Neural cell (in vitro differentiated cells): ENCODE results near the gene CARS2. TPM values are rescaled to one million over a fixed set of nuclear protein-coding genes. Genes with fewer than 3 reads are reported as not detected.

Source experiments
- H2AFZ ChIP-seq: fragments of 200-600, 300-800 bp; sonication (generic), shearing (Covaris generic); 2 replicates; pipeline ENCODE4 v1.6.0; 2014; ENCODE audit warnings: low read depth, mild to moderate bottlenecking, antibody characterized with exemption, low read length, moderate library complexity
- H3F3A ChIP-seq: fragments of 200-600 bp; shearing (Covaris generic); 2 replicates; pipeline ENCODE4 v1.6.1; 2016; ENCODE audit warnings: mild to moderate bottlenecking, moderate library complexity, mixed read lengths, antibody characterized with exemption, low read length; ENCODE audit not compliant: insufficient read depth, poor library complexity, severe bottlenecking
- H3K27ac ChIP-seq: fragments of 200-600, 300-800 bp; sonication (generic), shearing (Covaris generic); 2 replicates; pipeline ENCODE4 v1.5.1; 2014; ENCODE audit warnings: mild to moderate bottlenecking, low read length, moderate library complexity
- H3K27me3 ChIP-seq: fragments of 300-800, 200-600 bp; sonication (generic), shearing (Covaris generic); 2 replicates; pipeline ENCODE4 v1.6.0; 2014; ENCODE audit warnings: mild to moderate bottlenecking, low read depth, low read length, moderate library complexity; ENCODE audit not compliant: insufficient read depth
- H3K36me3 ChIP-seq: fragments of 300-800, 200-600 bp; sonication (generic), shearing (Covaris generic); 2 replicates; pipeline ENCODE4 v1.5.1; 2014; ENCODE audit warnings: mild to moderate bottlenecking, antibody characterized with exemption, low read length, moderate library complexity; ENCODE audit not compliant: insufficient read depth
- H3K4me2 ChIP-seq: fragments of 300-800, 200-600 bp; sonication (generic), shearing (Covaris generic); 2 replicates; pipeline ENCODE4 v1.6.0; 2014; ENCODE audit warnings: mild to moderate bottlenecking, low read length
- H3K4me3 ChIP-seq: fragments of 300-800, 200-600 bp; sonication (generic), shearing (Covaris generic); 2 replicates; pipeline ENCODE4 v1.5.1; 2014; ENCODE audit warnings: mild to moderate bottlenecking, low read length, moderate library complexity
- H3K79me2 ChIP-seq: fragments of 200-600 bp; shearing (Covaris generic); replicated peaks from 2 replicates; pipeline ENCODE4 v1.6.0; 2014; ENCODE audit warnings: mild to moderate bottlenecking, low read length, moderate library complexity; ENCODE audit not compliant: insufficient read depth
- H3K9ac ChIP-seq: fragments of 300-800, 200-600 bp; sonication (generic), shearing (Covaris generic); 2 replicates; pipeline ENCODE4 v1.6.1; 2016; ENCODE audit warnings: mild to moderate bottlenecking, low read length, mixed read lengths
- H3K9me2 ChIP-seq: fragments of 200-600 bp; shearing (Covaris generic); 2 replicates; pipeline ENCODE4 v1.6.1; 2016; ENCODE audit warnings: mild to moderate bottlenecking, low read length, mixed read lengths; ENCODE audit not compliant: insufficient read depth
- H3K9me3 ChIP-seq: fragments of 200-600, 300-800 bp; sonication (generic), shearing (Covaris generic); 2 replicates; pipeline ENCODE4 v1.6.1; 2016; ENCODE audit warnings: mild to moderate bottlenecking, mixed run types, low read length, moderate library complexity, mixed read lengths
- H4K20me1 ChIP-seq: fragments of 200-600 bp; shearing (Covaris generic); 2 replicates; pipeline ENCODE4 v1.6.1; 2016; ENCODE audit warnings: mild to moderate bottlenecking, mixed run types; ENCODE audit not compliant: insufficient read depth
- EP300 ChIP-seq: fragments of 450-650 bp; conservative IDR thresholded peaks from 2 replicates; pipeline ENCODE4 v1.6.1; 2014; ENCODE audit warnings: antibody characterized with exemption, mild to moderate bottlenecking, moderate library complexity; ENCODE audit not compliant: poor library complexity, severe bottlenecking
- EZH2 ChIP-seq: fragments of 200-600, 300-800 bp; shearing (Covaris generic), sonication (generic); IDR thresholded peaks from 2 replicates; pipeline ENCODE4 v1.6.1; 2014; ENCODE audit warnings: antibody characterized with exemption, low read length, borderline replicate concordance, mild to moderate bottlenecking; ENCODE audit not compliant: insufficient read depth, poor library complexity, severe bottlenecking
- MXI1 ChIP-seq: fragments of 450-650 bp; conservative IDR thresholded peaks from 2 replicates; pipeline ENCODE4 v1.6.1; 2014; ENCODE audit warnings: antibody characterized with exemption, mild to moderate bottlenecking; ENCODE audit not compliant: poor library complexity, severe bottlenecking
- POLR2AphosphoS5 ChIP-seq: IDR thresholded peaks from 2 replicates; pipeline ENCODE4 v1.6.1; 2012
- RAD21 ChIP-seq: fragments of 450-650 bp; conservative IDR thresholded peaks from 2 replicates; pipeline ENCODE4 v1.6.1; 2014; ENCODE audit warnings: antibody characterized with exemption, mild to moderate bottlenecking, moderate library complexity
- REST ChIP-seq: IDR thresholded peaks from 2 replicates; pipeline ENCODE4 v1.6.1; 2012; ENCODE audit warnings: borderline replicate concordance
- SMC3 ChIP-seq: fragments of 450-650 bp; conservative IDR thresholded peaks from 2 replicates; pipeline ENCODE4 v1.6.1; 2014; ENCODE audit warnings: antibody characterized with exemption, mild to moderate bottlenecking, moderate library complexity; ENCODE audit not compliant: poor library complexity
- TAF1 ChIP-seq: IDR thresholded peaks from 2 replicates; pipeline ENCODE4 v1.6.1; 2012; ENCODE audit warnings: low read depth
- polyA plus RNA-seq: library from polyadenylated mRNA; depleted of rRNA; stranded (reverse); fragments of >200 nt; gene quantifications from 2 replicates; pipeline ENCODE4 v1.2.3, GENCODE V29; 2014
- TF ChIP-seq, protein P1 (sequence below): fragments of 450-650 bp; IDR thresholded peaks from 2 replicates; pipeline ENCODE4 v1.5.1; 2014; ENCODE audit warnings: antibody characterized with exemption, mild to moderate bottlenecking, moderate library complexity; ENCODE audit not compliant: poor library complexity, severe bottlenecking

The CARS2 gene
- polyA plus RNA-seq, 1 donor from 2014 or later: 92.2 TPM

- Histone ChIP-seq H3K27ac (no peak overlapping the region), H4K20me1 (no peaks in the 10 kb centered on the region), H2AFZ (no peak overlapping the region), H3K79me2 (no peaks in the 10 kb centered on the region), H3K4me3 (no peak overlapping the region), H3K9me3 (no peaks in the 10 kb centered on the region), H3K9me2 (no peaks in the 10 kb centered on the region), H3K4me2 (no peak overlapping the region), H3K9ac (no peak overlapping the region), H3K27me3 (no peaks in the 10 kb centered on the region), H3F3A (no peaks in the 10 kb centered on the region), H3K36me3 (no peaks in the 10 kb centered on the region)
- no peak for TF ChIP-seq EZH2
- TF ChIP-seq POLR2AphosphoS5: no peak
- TF ChIP-seq SMC3: no peak
- no peak for TF ChIP-seq REST
- TF ChIP-seq EP300: no peak
- no peak for TF ChIP-seq MXI1
- TF ChIP-seq TAF1: no peak
- TF ChIP-seq, protein P1, sequence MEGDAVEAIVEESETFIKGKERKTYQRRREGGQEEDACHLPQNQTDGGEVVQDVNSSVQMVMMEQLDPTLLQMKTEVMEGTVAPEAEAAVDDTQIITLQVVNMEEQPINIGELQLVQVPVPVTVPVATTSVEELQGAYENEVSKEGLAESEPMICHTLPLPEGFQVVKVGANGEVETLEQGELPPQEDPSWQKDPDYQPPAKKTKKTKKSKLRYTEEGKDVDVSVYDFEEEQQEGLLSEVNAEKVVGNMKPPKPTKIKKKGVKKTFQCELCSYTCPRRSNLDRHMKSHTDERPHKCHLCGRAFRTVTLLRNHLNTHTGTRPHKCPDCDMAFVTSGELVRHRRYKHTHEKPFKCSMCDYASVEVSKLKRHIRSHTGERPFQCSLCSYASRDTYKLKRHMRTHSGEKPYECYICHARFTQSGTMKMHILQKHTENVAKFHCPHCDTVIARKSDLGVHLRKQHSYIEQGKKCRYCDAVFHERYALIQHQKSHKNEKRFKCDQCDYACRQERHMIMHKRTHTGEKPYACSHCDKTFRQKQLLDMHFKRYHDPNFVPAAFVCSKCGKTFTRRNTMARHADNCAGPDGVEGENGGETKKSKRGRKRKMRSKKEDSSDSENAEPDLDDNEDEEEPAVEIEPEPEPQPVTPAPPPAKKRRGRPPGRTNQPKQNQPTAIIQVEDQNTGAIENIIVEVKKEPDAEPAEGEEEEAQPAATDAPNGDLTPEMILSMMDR: no peak
- TF ChIP-seq RAD21: no peak
These were observed 59.2 kb downstream of the CARS2 start for GRCh38 chr13:110646442-110647364.

GRCh38 chr13:110645750-110646149 lies 60.2 kb downstream of the CARS2 start:
- TF ChIP-seq, protein P1: no peak
- TF ChIP-seq REST (no peak), EP300 (no peak), TAF1 (no peak), MXI1 (no peak), SMC3 (no peak), RAD21 (no peak), POLR2AphosphoS5 (no peak), EZH2 (no peak)
- Histone ChIP-seq H3K9me3 (no peaks in the 10 kb centered on the region), H3K27ac (no peak overlapping the region), H3K79me2 (no peaks in the 10 kb centered on the region), H4K20me1 (no peaks in the 10 kb centered on the region), H3K4me2 (no peak overlapping the region), H3K9me2 (no peaks in the 10 kb centered on the region), H2AFZ (no peak overlapping the region), H3K36me3 (no peaks in the 10 kb centered on the region), H3K4me3 (no peak overlapping the region), H3F3A (no peaks in the 10 kb centered on the region), H3K27me3 (no peaks in the 10 kb centered on the region), H3K9ac (no peak overlapping the region)
